OCI-LY3 (cell line): ENCODE results near the gene SPDYE16.

Source experiments
- H2AFZ ChIP-seq: fragments of 200-600, 300-600 bp; shearing (Covaris generic); 2 replicates; pipeline ENCODE4 v1.6.0; 2014; ENCODE audit warnings: antibody characterized with exemption, low read depth, low read length
- H3K27ac ChIP-seq: fragments of 200-600, 300-600 bp; sonication (generic); 2 replicates; pipeline ENCODE4 v1.5.1; 2014; ENCODE audit warnings: mild to moderate bottlenecking, low read length, moderate library complexity, mixed read lengths
- H3K27me3 ChIP-seq: fragments of 200-600, 300-600 bp; sonication (generic); 2 replicates; pipeline ENCODE4 v1.6.1; 2014; ENCODE audit warnings: low read depth, low read length, mixed read lengths
- H3K36me3 ChIP-seq: fragments of 200-600, 300-600 bp; sonication (generic); replicated peaks from 2 replicates; pipeline ENCODE3; 2014; ENCODE audit warnings: low read depth, low read length, mixed read lengths
- H3K4me1 ChIP-seq: fragments of 300-600, 200-600 bp; sonication (generic); 2 replicates; pipeline ENCODE4 v1.6.1; 2014; ENCODE audit warnings: low read length, mixed read lengths
- H3K4me2 ChIP-seq: fragments of 200-600, 300-600 bp; sonication (generic); 2 replicates; pipeline ENCODE4 v1.6.1; 2014; ENCODE audit warnings: low read length, mixed read lengths
- H3K4me3 ChIP-seq: fragments of 300-600, 200-600 bp; sonication (generic); 2 replicates; pipeline ENCODE4 v1.5.1; 2014; ENCODE audit warnings: antibody characterized with exemption, mild to moderate bottlenecking, low read length, moderate library complexity
- H3K79me2 ChIP-seq: fragments of 300-600, 200-600 bp; shearing (Covaris generic); 2 replicates; pipeline ENCODE4 v1.6.1; 2014; ENCODE audit warnings: mild to moderate bottlenecking, low read length, mixed read lengths
- H3K9ac ChIP-seq: fragments of 300-600, 200-600 bp; shearing (Covaris generic); 2 replicates; pipeline ENCODE4 v1.6.0; 2014; ENCODE audit warnings: mild to moderate bottlenecking, low read length, moderate library complexity
- H3K9me3 ChIP-seq: fragments of 200-600, 300-600 bp; shearing (Covaris generic); 2 replicates; pipeline ENCODE4 v1.6.1; 2014; ENCODE audit warnings: low read length, mixed read lengths; ENCODE audit not compliant: insufficient read depth
- H4K20me1 ChIP-seq: fragments of 200-600, 300-600 bp; sonication (generic); 2 replicates; pipeline ENCODE4 v1.6.1; 2016; ENCODE audit warnings: low read length, mixed read lengths; ENCODE audit not compliant: insufficient read depth
- CTCF ChIP-seq: fragments of 200-600, 300-600 bp; sonication (generic); IDR thresholded peaks from 2 replicates; pipeline ENCODE4 v1.5.1; 2014; ENCODE audit warnings: antibody characterized with exemption, low read length, low read depth
- EZH2phosphoT487 ChIP-seq: fragments of 200-600 bp; shearing (Covaris generic); IDR thresholded peaks from 2 replicates; pipeline ENCODE4 v1.6.1; 2018; ENCODE audit warnings: antibody characterized with exemption, mixed run types, low read depth

The SPDYE16 gene

DNA sequence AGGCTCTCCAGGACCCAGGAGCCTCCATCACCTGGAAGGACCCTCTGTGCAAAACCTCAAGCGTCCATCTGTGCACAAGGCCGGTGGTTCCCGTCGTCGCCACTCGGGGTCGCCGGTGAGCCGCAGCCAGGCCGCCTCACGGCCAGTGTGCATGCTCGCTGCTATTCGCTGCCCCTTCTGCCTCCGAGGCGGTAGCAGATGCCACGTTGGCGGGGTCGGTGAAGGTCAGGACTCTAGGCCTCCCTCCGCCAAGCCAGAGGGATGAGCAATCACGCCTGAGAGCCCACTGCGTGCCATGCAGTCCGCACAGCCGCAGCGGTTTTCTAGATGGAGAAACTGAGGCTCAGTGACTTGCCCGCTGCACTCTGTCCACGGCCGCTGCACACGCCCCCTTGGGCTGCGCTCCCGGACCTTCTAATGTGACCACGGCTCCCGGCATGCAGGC lies 27.1 kb downstream of the SPDYE16 start:
- no peaks in the 10 kb centered on the region for H3K9me3 ChIP-seq
- no peaks in the 10 kb centered on the region for H3K27me3 ChIP-seq
- H3K4me1 ChIP-seq = peaks cover 12% of the 10 kb centered on the region; the same call in 1 of the 2 replicates
- no peaks in the 10 kb centered on the region for H3K79me2 ChIP-seq
- TF ChIP-seq CTCF (peak; percentile 61), EZH2phosphoT487 (no peak)
- H3K4me3 ChIP-seq = peak overlapping the region; percentile 42; the same call in 1 of the 2 replicates
- H3K9ac ChIP-seq = no peak overlapping the region
- H4K20me1 ChIP-seq = no peaks in the 10 kb centered on the region
- H3K4me2 ChIP-seq = peak overlapping the region; percentile 59
- no peak overlapping the region for H3K27ac ChIP-seq
- H3K36me3 ChIP-seq = no peaks in the 10 kb centered on the region
- H2AFZ ChIP-seq = no peak overlapping the region; the same call in 1 of the 2 replicates

DNA sequence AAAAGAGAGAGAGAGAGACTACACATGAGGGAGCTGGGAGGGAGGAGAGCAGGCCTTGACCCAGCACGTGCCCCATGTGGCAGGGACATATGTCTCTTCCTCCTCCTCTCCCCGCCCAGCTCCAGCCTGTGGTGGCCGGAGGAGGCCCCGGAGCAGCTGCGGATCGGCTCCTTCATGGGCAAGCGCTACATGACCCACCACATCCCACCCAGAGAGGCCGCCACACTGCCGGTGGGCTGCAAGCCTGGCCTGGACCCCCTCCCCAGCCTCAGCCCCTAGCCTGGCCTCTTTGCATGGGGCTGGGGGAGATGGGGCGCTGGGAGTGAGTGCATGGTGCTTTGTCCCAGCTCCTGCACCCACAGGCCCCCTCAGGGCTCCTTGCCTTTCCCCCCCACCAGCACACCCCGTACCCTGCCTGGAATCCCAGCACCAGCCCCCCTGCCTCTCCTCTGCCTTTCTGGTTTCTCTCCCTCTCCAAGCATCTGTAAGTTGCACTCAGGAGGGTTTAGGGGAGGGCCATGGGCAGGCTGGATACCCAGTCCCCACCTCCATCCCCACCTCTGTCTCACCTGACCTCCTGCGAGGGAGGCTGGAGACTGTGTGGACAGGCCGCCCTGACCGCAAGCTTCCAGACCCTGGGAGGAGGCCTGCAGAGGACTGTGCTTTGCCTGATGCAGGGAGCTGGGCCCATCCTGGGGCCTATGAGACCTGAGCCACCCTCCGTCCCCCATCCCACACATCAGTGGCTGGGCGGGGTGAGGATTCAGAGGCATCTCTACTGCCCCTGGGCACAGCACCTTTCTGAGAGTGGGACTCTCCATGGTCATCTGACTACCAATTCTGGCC lies 27.9 kb downstream of the SPDYE16 start:
- Histone ChIP-seq H3K4me1 (peaks cover 12% of the 10 kb centered on the region; the same call in 1 of the 2 replicates), H3K4me3 (no peak overlapping the region), H3K27ac (no peak overlapping the region), H2AFZ (no peak overlapping the region), H3K36me3 (no peaks in the 10 kb centered on the region), H3K9me3 (no peaks in the 10 kb centered on the region), H3K9ac (no peak overlapping the region), H3K27me3 (no peaks in the 10 kb centered on the region), H3K79me2 (no peaks in the 10 kb centered on the region), H3K4me2 (no peak overlapping the region), H4K20me1 (no peaks in the 10 kb centered on the region)
- TF ChIP-seq EZH2phosphoT487 (no peak), CTCF (no peak)

DNA sequence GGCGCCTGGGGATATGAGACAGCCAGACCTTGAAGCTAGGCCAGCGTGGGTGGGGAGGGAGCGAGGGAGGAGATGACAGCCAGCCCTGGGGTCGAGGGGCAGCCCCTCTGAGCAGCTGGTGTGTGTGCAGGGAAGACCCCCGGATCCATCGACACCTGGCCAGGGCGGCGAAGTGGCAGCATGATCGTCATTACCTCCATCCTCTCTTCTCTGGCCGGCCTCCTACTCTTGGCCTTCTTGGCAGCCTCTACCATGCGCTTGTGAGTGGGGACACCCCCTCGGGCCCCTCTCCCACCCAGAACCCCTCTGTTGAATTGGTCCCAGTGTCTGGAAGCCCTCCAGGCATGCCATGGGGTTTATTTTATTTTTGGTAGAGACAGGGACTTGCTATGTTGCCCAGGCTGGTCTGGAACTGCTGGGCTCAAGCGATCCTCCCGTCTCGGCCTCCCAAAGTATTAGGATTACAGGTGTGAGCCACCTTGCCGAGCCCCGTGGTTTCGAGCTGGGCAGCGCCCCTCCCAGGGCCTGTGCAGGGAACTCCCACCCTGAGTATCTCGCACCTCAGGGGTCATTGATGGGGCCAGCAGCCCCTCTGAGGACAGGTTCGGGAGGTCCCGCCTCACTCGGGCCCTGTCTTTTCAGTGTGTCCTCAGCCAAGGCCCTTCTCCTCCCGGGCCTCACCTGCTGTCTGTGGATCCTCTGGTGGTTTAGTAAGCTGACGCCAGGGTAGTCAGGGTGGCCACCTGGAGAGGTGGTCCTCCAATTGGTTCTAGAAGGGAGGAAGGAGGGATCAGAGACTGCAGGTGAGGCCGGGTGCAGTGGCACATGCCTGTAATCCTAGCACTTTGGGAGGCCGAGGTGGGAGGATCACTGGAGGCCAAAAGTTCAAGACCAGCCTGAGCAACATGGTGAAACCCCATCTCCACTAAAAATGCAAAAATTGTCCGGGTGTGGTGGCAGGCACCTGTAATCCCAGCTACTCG lies 29.0 kb downstream of the SPDYE16 start:
- H3K4me3 ChIP-seq = no peak overlapping the region
- no peak overlapping the region for H3K9ac ChIP-seq
- no peaks in the 10 kb centered on the region for H3K36me3 ChIP-seq
- no peak overlapping the region for H3K4me2 ChIP-seq
- H3K27ac ChIP-seq = no peak overlapping the region
- H3K9me3 ChIP-seq = no peaks in the 10 kb centered on the region
- H4K20me1 ChIP-seq = no peaks in the 10 kb centered on the region
- TF ChIP-seq CTCF (no peak), EZH2phosphoT487 (no peak)
- peaks cover 12% of the 10 kb centered on the region; the same call in 1 of the 2 replicates for H3K4me1 ChIP-seq
- no peaks in the 10 kb centered on the region for H3K27me3 ChIP-seq
- no peaks in the 10 kb centered on the region for H3K79me2 ChIP-seq
- H2AFZ ChIP-seq = no peak overlapping the region
